ENCODE results near the gene CCDC167.

The CCDC167 gene

DNA sequence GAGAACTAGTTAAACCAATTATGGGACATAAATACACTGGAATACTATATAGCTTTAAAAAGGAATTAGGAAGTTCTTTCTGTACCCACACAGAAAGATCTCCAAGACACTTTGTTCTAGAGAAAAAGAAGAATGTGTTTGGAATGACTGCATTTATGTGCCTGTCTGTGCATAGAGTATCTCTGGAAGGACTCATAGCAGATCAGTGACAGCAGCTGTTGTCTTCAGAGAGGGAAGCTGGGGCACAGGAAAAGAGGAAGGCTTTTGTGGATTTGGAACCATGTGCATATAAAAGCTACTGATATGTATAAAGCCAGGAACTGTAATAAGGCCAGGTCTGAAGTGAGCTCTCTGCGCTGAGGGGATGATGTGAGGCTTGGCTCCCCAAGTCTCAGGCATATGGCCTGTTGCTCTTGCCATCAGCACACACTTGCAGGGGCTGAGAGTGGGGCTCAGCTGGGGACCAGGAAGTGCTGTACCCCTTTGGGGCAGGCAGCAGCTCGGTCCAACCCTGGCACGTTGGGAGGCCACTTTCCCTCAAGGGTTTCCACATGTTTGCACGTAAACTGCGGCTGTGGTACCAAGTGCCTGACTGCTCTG is 31.8 kb upstream of the CCDC167 start:
- Histone ChIP-seq H3K4me2 (no peak overlapping the region), H3K9ac (no peak overlapping the region), H4K20me1 (peaks cover 53% of the 10 kb centered on the region), H3K4me1 (peaks cover 42% of the 10 kb centered on the region), H3K27me3 (peaks cover 35% of the 10 kb centered on the region), H3K9me3 (no peaks in the 10 kb centered on the region), H3K36me3 (peaks cover 4% of the 10 kb centered on the region; the same call in 1 of the 2 replicates), H3K27ac (no peak overlapping the region), H3K4me3 (no peak overlapping the region)
- TF ChIP-seq Cebpa-rat (IDR thresholded peaks at IDR 0.05), result no peak

GRCh38 chr6:37531026-37531425 is 31.3 kb upstream of the CCDC167 start:
- H3K9ac ChIP-seq, result no peak overlapping the region
- H3K27me3 ChIP-seq, result peaks cover 29% of the 10 kb centered on the region
- H3K4me1 ChIP-seq, result peaks cover 37% of the 10 kb centered on the region
- H3K4me2 ChIP-seq, result no peak overlapping the region
- no peak for TF ChIP-seq Cebpa-rat (IDR thresholded peaks at IDR 0.05)
- peaks cover 53% of the 10 kb centered on the region for H4K20me1 ChIP-seq
- H3K36me3 ChIP-seq, result peaks cover 4% of the 10 kb centered on the region; the same call in 1 of the 2 replicates
- no peaks in the 10 kb centered on the region for H3K9me3 ChIP-seq
- H3K4me3 ChIP-seq, result no peak overlapping the region
- H3K27ac ChIP-seq, result no peak overlapping the region

DNA sequence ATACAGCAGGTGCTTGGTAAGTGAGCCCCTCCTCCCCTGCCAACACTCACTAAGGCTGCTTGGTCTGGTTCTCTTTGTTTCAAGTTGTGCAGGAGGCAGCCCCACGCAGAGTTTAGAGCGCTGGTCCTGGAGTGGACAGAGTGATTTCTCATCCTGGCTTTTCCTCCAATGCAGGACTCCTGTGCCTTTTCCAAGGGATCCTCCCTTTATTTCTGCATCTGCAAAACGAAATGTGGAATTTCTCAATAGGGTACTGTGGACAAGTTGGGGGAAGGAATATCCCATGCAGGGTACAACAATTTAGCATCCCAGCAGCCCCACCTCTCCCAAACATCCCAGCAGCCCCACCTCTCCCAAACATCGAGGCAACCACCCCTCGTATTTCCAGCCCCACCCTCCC is 30.6 kb upstream of the CCDC167 start:
- Histone ChIP-seq H3K4me3 (no peak overlapping the region), H3K36me3 (peaks cover 4% of the 10 kb centered on the region; the same call in 1 of the 2 replicates), H3K27me3 (peaks cover 22% of the 10 kb centered on the region), H3K4me2 (no peak overlapping the region), H3K9me3 (no peaks in the 10 kb centered on the region), H3K9ac (no peak overlapping the region), H3K4me1 (peaks cover 30% of the 10 kb centered on the region), H3K27ac (no peak overlapping the region), H4K20me1 (peaks cover 52% of the 10 kb centered on the region)
- no peak for TF ChIP-seq Cebpa-rat (IDR thresholded peaks at IDR 0.05)

DNA sequence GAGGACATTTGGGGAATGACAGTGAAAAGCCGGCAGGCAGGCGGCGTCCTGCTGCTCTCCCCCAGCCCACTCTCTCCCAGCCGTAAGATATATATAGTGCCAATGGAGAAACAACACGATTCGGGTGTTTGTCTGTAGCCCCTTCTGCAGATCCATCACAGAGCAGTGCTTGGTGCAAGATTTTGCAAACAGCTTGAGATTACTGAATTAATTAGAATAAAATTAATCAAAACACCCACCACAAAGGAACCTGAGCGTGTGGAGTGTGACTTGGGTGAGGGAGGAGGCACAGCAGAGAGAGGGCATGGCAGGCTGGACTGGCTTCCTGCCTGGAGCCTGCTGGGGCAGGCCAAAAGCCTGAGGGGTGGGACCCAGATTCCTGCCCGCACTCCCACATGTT is 28.8 kb upstream of the CCDC167 start:
- Histone ChIP-seq H3K4me2 (no peak overlapping the region), H3K9me3 (no peaks in the 10 kb centered on the region)

DNA sequence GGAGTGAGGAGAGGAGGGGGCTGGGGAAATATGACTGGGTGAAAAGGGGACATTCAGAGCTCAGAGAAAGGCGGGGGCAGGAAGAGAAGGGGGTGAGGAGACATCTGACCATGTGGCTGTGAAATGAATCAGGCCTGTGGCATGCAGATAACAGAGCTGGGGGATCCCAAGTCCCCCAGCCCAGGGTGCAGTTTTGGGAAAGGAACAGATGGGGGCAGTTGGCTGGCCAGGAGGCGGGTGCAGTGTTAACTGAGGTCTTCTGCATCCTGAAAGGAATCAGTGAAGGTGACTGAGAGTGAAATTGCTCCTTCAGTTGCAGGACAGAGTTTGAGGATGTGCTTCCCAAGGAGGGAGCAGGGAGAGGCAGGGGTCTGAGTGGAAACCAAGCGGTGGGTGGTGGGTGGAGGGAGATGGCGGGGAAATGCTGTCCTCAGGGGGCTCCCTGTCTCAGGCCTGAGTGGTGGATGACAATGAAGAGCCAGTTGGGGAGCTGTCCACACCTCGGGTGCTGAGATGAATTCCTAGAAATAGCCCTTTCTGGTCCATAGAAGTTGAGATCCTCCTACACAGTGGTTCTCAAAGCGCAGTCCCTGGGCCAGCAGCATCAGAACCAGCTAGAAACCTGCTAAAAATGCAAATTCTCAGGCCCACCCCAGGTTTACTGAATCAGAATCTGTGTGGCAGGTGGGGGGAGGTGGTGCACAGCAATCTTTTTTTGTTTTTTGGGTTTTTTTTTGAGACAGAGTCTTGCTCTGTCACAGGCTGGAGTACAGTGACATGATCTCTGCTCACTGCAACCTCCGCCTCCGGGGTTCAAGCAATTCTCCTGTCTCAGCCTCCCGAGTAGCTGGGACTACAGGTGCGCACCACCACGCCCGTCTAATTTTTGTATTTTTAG is 26.0 kb upstream of the CCDC167 start:
- no peaks in the 10 kb centered on the region for H3K36me3 ChIP-seq
- TF ChIP-seq Cebpa-rat (IDR thresholded peaks at IDR 0.05), result no peak
- H3K27me3 ChIP-seq, result no peaks in the 10 kb centered on the region
- no peak overlapping the region for H3K4me3 ChIP-seq
- peaks cover 44% of the 10 kb centered on the region for H3K4me1 ChIP-seq
- H3K4me2 ChIP-seq, result no peak overlapping the region
- no peaks in the 10 kb centered on the region for H3K9me3 ChIP-seq
- no peak overlapping the region for H3K9ac ChIP-seq
- H4K20me1 ChIP-seq, result peaks cover 58% of the 10 kb centered on the region
- no peak overlapping the region for H3K27ac ChIP-seq

More for the DNA sequence above, 28.8 kb upstream of the CCDC167 start:
- Histone ChIP-seq H3K36me3 (no peaks in the 10 kb centered on the region), H3K27ac (no peak overlapping the region), H3K4me3 (no peak overlapping the region), H3K9ac (no peak overlapping the region), H3K4me1 (peaks cover 28% of the 10 kb centered on the region), H3K27me3 (peaks cover 5% of the 10 kb centered on the region; the same call in 1 of the 2 replicates), H4K20me1 (peaks cover 47% of the 10 kb centered on the region)
- TF ChIP-seq Cebpa-rat (IDR thresholded peaks at IDR 0.05), result no peak

DNA sequence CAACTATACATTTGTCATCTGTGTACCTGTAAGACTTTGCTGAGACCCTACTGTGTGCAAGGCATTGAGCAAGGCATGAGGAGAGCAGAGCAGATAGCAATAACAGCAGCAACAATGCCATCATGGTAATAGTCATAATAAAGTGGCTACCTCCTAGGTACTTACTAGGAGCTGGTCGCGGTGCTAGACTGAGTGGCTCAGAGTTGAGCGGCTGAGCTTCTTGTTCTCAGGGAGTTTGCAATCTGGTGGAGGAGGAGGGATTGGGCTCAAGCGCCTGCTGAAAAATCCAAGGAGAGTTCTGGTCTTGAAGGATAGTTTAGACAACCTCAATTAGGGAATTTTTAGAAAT is 25.3 kb upstream of the CCDC167 start:
- no peak overlapping the region for H3K9ac ChIP-seq
- H3K27me3 ChIP-seq, result no peaks in the 10 kb centered on the region
- H3K27ac ChIP-seq, result no peak overlapping the region
- H3K36me3 ChIP-seq, result no peaks in the 10 kb centered on the region
- TF ChIP-seq Cebpa-rat (IDR thresholded peaks at IDR 0.05), result no peak
- H3K4me3 ChIP-seq, result no peak overlapping the region
- peaks cover 51% of the 10 kb centered on the region for H3K4me1 ChIP-seq
- H3K4me2 ChIP-seq, result no peak overlapping the region
- no peaks in the 10 kb centered on the region for H3K9me3 ChIP-seq
- H4K20me1 ChIP-seq, result peaks cover 58% of the 10 kb centered on the region

DNA sequence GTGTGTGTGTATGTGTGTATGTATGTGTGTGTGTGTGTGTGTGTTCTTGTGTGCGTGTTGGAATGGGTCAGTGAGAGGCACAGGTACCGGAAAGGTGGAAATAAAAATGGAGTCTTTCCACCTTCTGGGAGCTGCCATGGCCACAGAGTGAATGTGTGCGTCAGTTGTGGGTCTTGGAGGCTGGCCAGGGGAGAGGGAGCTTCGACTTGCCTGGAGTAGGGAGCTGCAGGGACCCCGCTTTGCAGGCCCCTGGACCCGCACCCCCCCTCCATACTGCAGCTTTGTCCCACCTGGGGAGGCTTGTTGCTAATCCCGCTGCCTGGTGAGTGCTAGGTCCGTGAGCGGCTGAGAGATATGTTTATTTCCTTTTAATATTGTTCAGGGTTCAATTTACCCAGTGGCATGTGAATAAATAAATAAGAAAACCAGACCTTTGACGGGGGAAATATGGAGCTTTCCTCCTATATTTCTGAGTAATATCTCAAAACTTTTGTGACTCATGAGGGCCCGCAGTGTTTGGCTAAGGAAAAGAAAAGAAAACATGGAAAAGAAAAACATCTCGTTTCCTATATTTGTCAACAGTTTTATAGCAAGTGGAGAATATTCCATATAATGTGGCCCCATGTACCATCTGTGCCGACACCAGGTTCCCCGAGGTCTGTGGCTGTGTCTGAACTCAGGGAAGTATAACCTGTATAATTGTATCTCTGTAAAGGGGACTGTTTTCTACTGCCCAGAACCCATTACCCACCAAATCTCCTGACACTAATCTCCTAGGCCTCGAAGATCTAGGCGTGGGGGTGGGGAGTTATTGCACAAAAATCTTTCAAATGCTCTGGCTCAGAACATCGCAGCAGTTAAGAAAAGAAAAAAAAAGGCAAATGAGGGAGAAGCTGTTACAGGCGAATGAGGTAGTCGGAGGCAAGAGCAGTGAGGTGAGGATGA is 24.6 kb upstream of the CCDC167 start:
- no peak overlapping the region for H3K27ac ChIP-seq
- TF ChIP-seq Cebpa-rat (IDR thresholded peaks at IDR 0.05), result no peak
- no peaks in the 10 kb centered on the region for H3K36me3 ChIP-seq
- H3K4me1 ChIP-seq, result peaks cover 55% of the 10 kb centered on the region
- no peak overlapping the region for H3K4me3 ChIP-seq
- H3K27me3 ChIP-seq, result no peaks in the 10 kb centered on the region
- peak overlapping the region; percentile 73; the same call in 1 of the 2 replicates for H3K4me2 ChIP-seq
- no peak overlapping the region for H3K9ac ChIP-seq
- peaks cover 3% of the 10 kb centered on the region for H3K9me3 ChIP-seq
- H4K20me1 ChIP-seq, result peaks cover 58% of the 10 kb centered on the region

- Histone ChIP-seq H3K27ac (no peak overlapping the region), H3K4me2 (peak overlapping the region; percentile 73), H3K9me3 (peaks cover 8% of the 10 kb centered on the region), H3K9ac (no peak overlapping the region), H3K4me1 (peaks cover 59% of the 10 kb centered on the region), H4K20me1 (peaks cover 58% of the 10 kb centered on the region), H3K4me3 (no peak overlapping the region), H3K36me3 (no peaks in the 10 kb centered on the region), H3K27me3 (no peaks in the 10 kb centered on the region)
- TF ChIP-seq Cebpa-rat (IDR thresholded peaks at IDR 0.05), result no peak
Observed at GRCh38 chr6:37523412-37523811, 23.7 kb upstream of the CCDC167 start.

DNA sequence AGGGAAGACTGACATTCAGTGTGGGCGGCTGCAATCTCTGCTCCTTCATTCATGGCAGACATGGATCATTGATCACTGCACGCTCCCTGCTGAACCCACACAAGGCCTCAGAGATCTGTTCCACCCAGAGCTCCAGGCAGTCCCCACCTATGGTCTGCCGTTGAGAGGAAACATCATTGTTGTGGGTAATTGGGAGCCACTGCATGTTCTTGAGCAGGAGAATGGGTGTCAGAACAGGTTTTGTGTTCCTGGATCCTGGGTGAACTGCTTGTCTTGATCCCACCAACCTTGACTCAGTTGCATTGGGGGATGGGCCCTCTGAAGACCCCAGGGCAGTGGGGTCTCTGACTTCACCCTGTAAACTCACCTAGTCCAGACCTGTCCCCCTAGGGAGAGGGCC is 23.1 kb upstream of the CCDC167 start:
- Histone ChIP-seq H4K20me1 (peaks cover 58% of the 10 kb centered on the region), H3K27ac (no peak overlapping the region), H3K27me3 (no peaks in the 10 kb centered on the region), H3K4me1 (peaks cover 64% of the 10 kb centered on the region), H3K9ac (no peak overlapping the region), H3K36me3 (no peaks in the 10 kb centered on the region), H3K4me2 (peak overlapping the region; percentile 73), H3K4me3 (no peak overlapping the region), H3K9me3 (peaks cover 8% of the 10 kb centered on the region)
- no peak for TF ChIP-seq Cebpa-rat (IDR thresholded peaks at IDR 0.05)

All from BLaER1 (cell line).